Ishikawa (cell line): ENCODE results near the gene MTSS2.

ENCODE experiments used
- CEBPB ChIP-seq: IDR thresholded peaks from 2 replicates; pipeline ENCODE4 v1.6.1; 2012
- CREB1 ChIP-seq: IDR thresholded peaks from 2 replicates; pipeline ENCODE4 v1.6.1; 2012; ENCODE audit warnings: low read depth
- EGR1 ChIP-seq: IDR thresholded peaks from 2 replicates; pipeline ENCODE4 v1.6.1; 2012
- EP300 ChIP-seq: IDR thresholded peaks from 2 replicates; pipeline ENCODE4 v1.6.1; 2012; ENCODE audit warnings: borderline replicate concordance
- FOXM1 ChIP-seq: IDR thresholded peaks from 2 replicates; pipeline ENCODE4 v1.6.1; 2012; ENCODE audit warnings: low read depth, borderline replicate concordance
- MAX ChIP-seq: IDR thresholded peaks from 2 replicates; pipeline ENCODE4 v1.6.1; 2012
- NFIC ChIP-seq: IDR thresholded peaks from 2 replicates; pipeline ENCODE4 v1.6.1; 2012
- RAD21 ChIP-seq: IDR thresholded peaks from 2 replicates; pipeline ENCODE4 v1.6.1; 2012; ENCODE audit warnings: low read depth
- REST ChIP-seq: IDR thresholded peaks from 2 replicates; pipeline ENCODE4 v1.6.1; 2012; ENCODE audit warnings: low read depth, mild to moderate bottlenecking
- TAF1 ChIP-seq: IDR thresholded peaks from 2 replicates; pipeline ENCODE4 v1.6.1; 2012; ENCODE audit warnings: low read depth, mild to moderate bottlenecking
- TCF12 ChIP-seq: IDR thresholded peaks from 2 replicates; pipeline ENCODE4 v1.6.1; 2012; ENCODE audit warnings: low read depth
- TEAD4 ChIP-seq: IDR thresholded peaks from 2 replicates; pipeline ENCODE4 v1.6.1; 2012
- USF1 ChIP-seq: IDR thresholded peaks from 2 replicates; pipeline ENCODE4 v1.6.1; 2012
- YY1 ChIP-seq: IDR thresholded peaks from 2 replicates; pipeline ENCODE4 v1.6.1; 2012; ENCODE audit warnings: low read depth
- ZBTB7A ChIP-seq: IDR thresholded peaks from 2 replicates; pipeline ENCODE4 v1.6.1; 2012; ENCODE audit warnings: low read depth

The MTSS2 gene

GRCh38 chr16:70685938-70686375 lies at the start of gene MTSS2:
Gene MTSS2 (minus strand): TSS chr16:70686053. CDS start chr16:70685791, 262 bp downstream.
- TF ChIP-seq MAX, result peak; percentile 66
- no peak for TF ChIP-seq CEBPB
- TF ChIP-seq REST, result no peak
- TF ChIP-seq YY1, result no peak
- peak; percentile 95 for TF ChIP-seq USF1
- no peak for TF ChIP-seq CREB1
- TF ChIP-seq RAD21, result no peak
- no peak for TF ChIP-seq FOXM1
- no peak for TF ChIP-seq TAF1
- peak; percentile 58; the same call in 1 of the 2 replicates for TF ChIP-seq EP300
- peak; percentile 39; the same call in 1 of the 2 replicates for TF ChIP-seq TCF12
- peak; percentile 48; the same call in 1 of the 2 replicates for TF ChIP-seq EGR1
- peak; percentile 97; the same call in 1 of the 2 replicates for TF ChIP-seq ZBTB7A
- TF ChIP-seq TEAD4, result no peak
- no peak for TF ChIP-seq NFIC

- TF ChIP-seq TEAD4 (no peak), USF1 (no peak), NFIC (no peak)
Measured at GRCh38 chr16:70735141-70735979, 49.5 kb upstream of the MTSS2 start.

- TF ChIP-seq EGR1 (no peak), TCF12 (no peak), ZBTB7A (no peak), TAF1 (no peak), USF1 (no peak), REST (no peak), TEAD4 (no peak), NFIC (no peak), CEBPB (no peak), CREB1 (no peak), FOXM1 (no peak), RAD21 (no peak), YY1 (no peak), MAX (no peak), EP300 (no peak)
Measured at GRCh38 chr16:70734522-70735095, 48.8 kb upstream of the MTSS2 start.

- TF ChIP-seq ZBTB7A (no peak), RAD21 (no peak), CEBPB (no peak), YY1 (no peak), FOXM1 (no peak), REST (no peak), EGR1 (no peak), TEAD4 (no peak), NFIC (no peak)
Measured at GRCh38 chr16:70730944-70731343, 45.1 kb upstream of the MTSS2 start.
